Transverse colon (tissue), 4 donors: ENCODE results near the gene RAPGEF2.

Experiments used
- CTCF ChIP-seq, 5 experiments: fragments of 200-600 bp in 3 of 5; fragments of 450-650 bp in 2 of 5; sonication (generic) in 3 of 5; IDR thresholded peaks; 1 replicate in 2 of 5; 2 replicates in 3 of 5; pipeline ENCODE4 v1.5.1; 2016 to 2017; ENCODE audit warnings: antibody characterized with exemption in 5 of 5, inconsistent platforms in 3 of 5, mild to moderate bottlenecking in 2 of 5, moderate library complexity in 1 of 5
- EP300 ChIP-seq: sonication (generic); formaldehyde crosslinking; IDR thresholded peaks from one replicate; pipeline ENCODE4 v1.6.1; 2017; ENCODE audit warnings: antibody characterized with exemption, low read depth
- POLR2A ChIP-seq: fragments of 450-650 bp; IDR thresholded peaks from one replicate; pipeline ENCODE4 v1.6.1; 2016; ENCODE audit warnings: antibody characterized with exemption, mild to moderate bottlenecking, moderate library complexity
- POLR2AphosphoS5 ChIP-seq, 3 donors: sonication (generic); formaldehyde crosslinking; IDR thresholded peaks; one replicate each; pipeline ENCODE4 v1.6.1; 2016; ENCODE audit warnings: antibody characterized with exemption in 3 of 3

DNA sequence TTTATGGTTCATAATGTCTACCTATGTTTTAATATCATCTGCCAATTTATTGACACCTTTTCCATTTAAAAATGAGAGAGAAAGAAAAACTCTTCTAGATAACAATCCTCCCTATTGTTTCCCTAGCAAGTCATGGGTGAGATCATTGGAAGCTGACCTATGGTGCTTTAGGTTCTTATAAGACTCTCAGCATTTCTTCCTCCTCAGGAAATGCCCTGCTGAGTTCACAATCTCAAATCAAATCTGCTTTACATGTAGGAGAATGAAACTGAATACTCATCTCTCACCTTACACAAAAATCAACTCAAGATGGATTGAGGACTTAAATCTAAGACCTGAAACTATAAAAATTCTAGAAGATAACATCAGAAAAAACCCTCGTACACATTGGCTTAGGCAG is 267.4 kb downstream of the RAPGEF2 start:
- TF ChIP-seq CTCF (IDR thresholded peaks at IDR 0.05), result no peak
- no peak for TF ChIP-seq EP300
- TF ChIP-seq POLR2A, result no peak
- no peak for TF ChIP-seq POLR2AphosphoS5 (IDR thresholded peaks at IDR 0.05)
